ENCODE results near the gene PTPRN2.

DNA sequence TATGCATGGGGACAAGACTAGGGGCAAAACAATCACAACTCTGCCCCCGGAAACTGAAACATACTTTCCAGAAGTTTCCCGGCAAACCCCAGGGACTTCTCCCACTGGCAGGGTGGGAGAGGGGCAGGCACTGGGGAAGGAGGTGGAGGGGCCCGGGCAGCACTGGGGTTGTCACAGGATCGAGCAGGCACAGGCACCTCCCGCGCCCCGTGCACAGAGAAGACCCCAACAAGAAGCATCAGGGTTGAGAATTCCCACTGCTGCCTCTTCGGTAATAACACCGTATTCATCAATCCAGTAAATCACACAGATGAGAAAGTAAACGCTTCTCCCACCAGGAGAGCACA is 490.5 kb downstream of the PTPRN2 start:
- TF ChIP-seq, protein P1, sequence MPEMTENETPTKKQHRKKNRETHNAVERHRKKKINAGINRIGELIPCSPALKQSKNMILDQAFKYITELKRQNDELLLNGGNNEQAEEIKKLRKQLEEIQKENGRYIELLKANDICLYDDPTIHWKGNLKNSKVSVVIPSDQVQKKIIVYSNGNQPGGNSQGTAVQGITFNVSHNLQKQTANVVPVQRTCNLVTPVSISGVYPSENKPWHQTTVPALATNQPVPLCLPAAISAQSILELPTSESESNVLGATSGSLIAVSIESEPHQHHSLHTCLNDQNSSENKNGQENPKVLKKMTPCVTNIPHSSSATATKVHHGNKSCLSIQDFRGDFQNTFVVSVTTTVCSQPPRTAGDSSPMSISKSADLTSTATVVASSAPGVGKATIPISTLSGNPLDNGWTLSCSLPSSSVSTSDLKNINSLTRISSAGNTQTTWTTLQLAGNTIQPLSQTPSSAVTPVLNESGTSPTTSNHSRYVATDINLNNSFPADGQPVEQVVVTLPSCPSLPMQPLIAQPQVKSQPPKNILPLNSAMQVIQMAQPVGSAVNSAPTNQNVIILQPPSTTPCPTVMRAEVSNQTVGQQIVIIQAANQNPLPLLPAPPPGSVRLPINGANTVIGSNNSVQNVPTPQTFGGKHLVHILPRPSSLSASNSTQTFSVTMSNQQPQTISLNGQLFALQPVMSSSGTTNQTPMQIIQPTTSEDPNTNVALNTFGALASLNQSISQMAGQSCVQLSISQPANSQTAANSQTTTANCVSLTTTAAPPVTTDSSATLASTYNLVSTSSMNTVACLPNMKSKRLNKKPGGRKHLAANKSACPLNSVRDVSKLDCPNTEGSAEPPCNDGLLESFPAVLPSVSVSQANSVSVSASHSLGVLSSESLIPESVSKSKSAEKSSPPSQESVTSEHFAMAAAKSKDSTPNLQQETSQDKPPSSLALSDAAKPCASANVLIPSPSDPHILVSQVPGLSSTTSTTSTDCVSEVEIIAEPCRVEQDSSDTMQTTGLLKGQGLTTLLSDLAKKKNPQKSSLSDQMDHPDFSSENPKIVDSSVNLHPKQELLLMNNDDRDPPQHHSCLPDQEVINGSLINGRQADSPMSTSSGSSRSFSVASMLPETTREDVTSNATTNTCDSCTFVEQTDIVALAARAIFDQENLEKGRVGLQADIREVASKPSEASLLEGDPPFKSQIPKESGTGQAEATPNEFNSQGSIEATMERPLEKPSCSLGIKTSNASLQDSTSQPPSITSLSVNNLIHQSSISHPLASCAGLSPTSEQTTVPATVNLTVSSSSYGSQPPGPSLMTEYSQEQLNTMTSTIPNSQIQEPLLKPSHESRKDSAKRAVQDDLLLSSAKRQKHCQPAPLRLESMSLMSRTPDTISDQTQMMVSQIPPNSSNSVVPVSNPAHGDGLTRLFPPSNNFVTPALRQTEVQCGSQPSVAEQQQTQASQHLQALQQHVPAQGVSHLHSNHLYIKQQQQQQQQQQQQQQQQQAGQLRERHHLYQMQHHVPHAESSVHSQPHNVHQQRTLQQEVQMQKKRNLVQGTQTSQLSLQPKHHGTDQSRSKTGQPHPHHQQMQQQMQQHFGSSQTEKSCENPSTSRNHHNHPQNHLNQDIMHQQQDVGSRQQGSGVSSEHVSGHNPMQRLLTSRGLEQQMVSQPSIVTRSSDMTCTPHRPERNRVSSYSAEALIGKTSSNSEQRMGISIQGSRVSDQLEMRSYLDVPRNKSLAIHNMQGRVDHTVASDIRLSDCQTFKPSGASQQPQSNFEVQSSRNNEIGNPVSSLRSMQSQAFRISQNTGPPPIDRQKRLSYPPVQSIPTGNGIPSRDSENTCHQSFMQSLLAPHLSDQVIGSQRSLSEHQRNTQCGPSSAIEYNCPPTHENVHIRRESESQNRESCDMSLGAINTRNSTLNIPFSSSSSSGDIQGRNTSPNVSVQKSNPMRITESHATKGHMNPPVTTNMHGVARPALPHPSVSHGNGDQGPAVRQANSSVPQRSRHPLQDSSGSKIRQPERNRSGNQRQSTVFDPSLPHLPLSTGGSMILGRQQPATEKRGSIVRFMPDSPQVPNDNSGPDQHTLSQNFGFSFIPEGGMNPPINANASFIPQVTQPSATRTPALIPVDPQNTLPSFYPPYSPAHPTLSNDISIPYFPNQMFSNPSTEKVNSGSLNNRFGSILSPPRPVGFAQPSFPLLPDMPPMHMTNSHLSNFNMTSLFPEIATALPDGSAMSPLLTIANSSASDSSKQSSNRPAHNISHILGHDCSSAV (CRISPR knock-in tag; IDR thresholded peaks at IDR 0.05; ENCODE audit: borderline replicate concordance) = no peak
- no peak for TF ChIP-seq ESRRA (CRISPR knock-in tag; IDR thresholded peaks at IDR 0.05; ENCODE audit: low read depth)
- no peak for TF ChIP-seq JUND (CRISPR knock-in tag; IDR thresholded peaks at IDR 0.05)
- TF ChIP-seq CC2D1A (CRISPR knock-in tag; IDR thresholded peaks at IDR 0.05) = no peak
- TF ChIP-seq ZSCAN29 (CRISPR knock-in tag; conservative IDR thresholded peaks at IDR 0.05) = no peak
- no peak for TF ChIP-seq ATF7 (IDR thresholded peaks at IDR 0.05)
- no peak for TF ChIP-seq ATF7 (CRISPR knock-in tag; IDR thresholded peaks at IDR 0.05)
- TF ChIP-seq, protein P2, sequence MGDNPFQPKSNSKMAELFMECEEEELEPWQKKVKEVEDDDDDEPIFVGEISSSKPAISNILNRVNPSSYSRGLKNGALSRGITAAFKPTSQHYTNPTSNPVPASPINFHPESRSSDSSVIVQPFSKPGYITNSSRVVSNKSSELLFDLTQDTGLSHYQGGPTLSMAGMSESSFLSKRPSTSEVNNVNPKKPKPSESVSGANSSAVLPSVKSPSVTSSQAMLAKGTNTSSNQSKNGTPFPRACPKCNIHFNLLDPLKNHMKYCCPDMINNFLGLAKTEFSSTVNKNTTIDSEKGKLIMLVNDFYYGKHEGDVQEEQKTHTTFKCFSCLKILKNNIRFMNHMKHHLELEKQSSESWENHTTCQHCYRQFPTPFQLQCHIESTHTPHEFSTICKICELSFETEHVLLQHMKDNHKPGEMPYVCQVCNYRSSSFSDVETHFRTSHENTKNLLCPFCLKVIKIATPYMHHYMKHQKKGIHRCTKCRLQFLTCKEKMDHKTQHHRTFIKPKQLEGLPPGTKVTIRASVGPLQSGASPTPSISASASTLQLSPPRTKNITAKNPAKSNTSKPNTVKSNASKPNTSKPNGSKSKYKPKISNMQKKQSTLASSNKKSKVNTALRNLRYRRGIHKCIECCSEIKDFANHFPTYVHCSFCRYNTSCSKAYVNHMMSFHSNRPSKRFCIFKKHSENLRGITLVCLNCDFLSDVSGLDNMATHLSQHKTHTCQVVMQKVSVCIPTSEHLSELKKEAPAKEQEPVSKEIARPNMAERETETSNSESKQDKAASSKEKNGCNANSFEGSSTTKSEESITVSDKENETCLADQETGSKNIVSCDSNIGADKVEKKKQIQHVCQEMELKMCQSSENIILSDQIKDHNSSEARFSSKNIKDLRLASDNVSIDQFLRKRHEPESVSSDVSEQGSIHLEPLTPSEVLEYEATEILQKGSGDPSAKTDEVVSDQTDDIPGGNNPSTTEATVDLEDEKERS (CRISPR knock-in tag; IDR thresholded peaks at IDR 0.05) = no peak
